WERI-Rb-1 (cell line): ENCODE measurements around the gene IPO5.
"Not testable (repeated sequence)": the region's sequence is repeated elsewhere in the genome, so short reads cannot be mapped to it uniquely, and the experiment has no call there.

Experiments used
- DNase-seq: peaks from one replicate; pipeline ENCODE4 v3.0.0-alpha.2; 2020
- H3K27ac ChIP-seq: fragments of 250-450 bp; sonication (Bioruptor Pico); 2 replicates; pipeline ENCODE4 v1.5.1; 2020; ENCODE audit warnings: mild to moderate bottlenecking, moderate library complexity
- H3K27me3 ChIP-seq: fragments of 250-450 bp; sonication (Bioruptor Pico); 2 replicates; pipeline ENCODE4 v1.5.1; 2021; ENCODE audit warnings: mild to moderate bottlenecking, low read depth, moderate library complexity; ENCODE audit not compliant: insufficient read depth, severe bottlenecking
- H3K36me3 ChIP-seq: fragments of 250-450 bp; sonication (Bioruptor Pico); 2 replicates; pipeline ENCODE4 v1.5.1; 2020; ENCODE audit warnings: mild to moderate bottlenecking, moderate library complexity
- H3K4me3 ChIP-seq: 2 replicates; pipeline ENCODE4 v1.5.1; 2011; ENCODE audit warnings: low read depth, mild to moderate bottlenecking, control low read depth, low read length
- H3K9me3 ChIP-seq: fragments of 250-450 bp; sonication (Bioruptor Pico); 2 replicates; pipeline ENCODE4 v1.5.1; 2021; ENCODE audit warnings: mild to moderate bottlenecking, moderate library complexity; ENCODE audit not compliant: severe bottlenecking
- CTCF ChIP-seq: IDR thresholded peaks from 2 replicates; pipeline ENCODE4 v1.5.1; 2011; ENCODE audit warnings: low read depth, mild to moderate bottlenecking, control low read depth, inconsistent platforms, low read length

Gene IPO5

GRCh38 chr13:97944396-97945029 is 9.0 kb upstream of the IPO5 start:
- H3K27ac ChIP-seq: no peak overlapping the region
- no peaks in the 10 kb centered on the region for H3K36me3 ChIP-seq
- H3K4me3 ChIP-seq: no peak overlapping the region
- no peaks in the 10 kb centered on the region for H3K27me3 ChIP-seq
- TF ChIP-seq CTCF: no peak
- peaks cover 4% of the 10 kb centered on the region for H3K9me3 ChIP-seq
- no peak for DNase-seq

- H3K4me3 ChIP-seq: no peak overlapping the region
- H3K36me3 ChIP-seq: no peaks in the 10 kb centered on the region
- no peak for DNase-seq
- H3K9me3 ChIP-seq: peaks cover 4% of the 10 kb centered on the region
- no peaks in the 10 kb centered on the region for H3K27me3 ChIP-seq
- no peak overlapping the region for H3K27ac ChIP-seq
- no peak for TF ChIP-seq CTCF
These were observed 8.1 kb upstream of the IPO5 start for GRCh38 chr13:97945342-97945741.

GRCh38 chr13:97945792-97946419 is 7.6 kb upstream of the IPO5 start:
- Histone ChIP-seq H3K36me3 (no peaks in the 10 kb centered on the region), H3K27ac (no peak overlapping the region), H3K4me3 (no peak overlapping the region), H3K9me3 (peaks cover 4% of the 10 kb centered on the region), H3K27me3 (no peaks in the 10 kb centered on the region)
- no peak for DNase-seq
- TF ChIP-seq CTCF: no peak

GRCh38 chr13:97946951-97947588 is 6.4 kb upstream of the IPO5 start:
- no peak overlapping the region for H3K27ac ChIP-seq
- DNase-seq: no peak
- TF ChIP-seq CTCF: no peak
- H3K9me3 ChIP-seq: peaks cover 4% of the 10 kb centered on the region
- H3K36me3 ChIP-seq: no peaks in the 10 kb centered on the region
- no peak overlapping the region for H3K4me3 ChIP-seq
- no peaks in the 10 kb centered on the region for H3K27me3 ChIP-seq

- Histone ChIP-seq H3K27me3 (no peaks in the 10 kb centered on the region), H3K36me3 (no peaks in the 10 kb centered on the region), H3K4me3 (no peak overlapping the region), H3K9me3 (peaks cover 4% of the 10 kb centered on the region), H3K27ac (no peak overlapping the region)
- no peak for TF ChIP-seq CTCF
- no peak for DNase-seq
These were observed 5.4 kb upstream of the IPO5 start for GRCh38 chr13:97948041-97948440.

GRCh38 chr13:97949316-97949715 is 4.2 kb upstream of the IPO5 start:
- not testable (repeated sequence) for H3K36me3 ChIP-seq, H3K27me3 ChIP-seq, H3K9me3 ChIP-seq, H3K4me3 ChIP-seq, H3K27ac ChIP-seq, DNase-seq
